Keratinocyte (primary cell): ENCODE data around the gene CD68. TPM values are rescaled to one million over a fixed set of nuclear protein-coding genes. Genes with fewer than 3 reads are reported as not detected.

Experiments
- DNase-seq: peaks from one replicate; pipeline ENCODE4 v3.0.0-alpha.2; 2011; ENCODE audit warnings: low read depth, missing footprints, low spot score
- FAIRE-seq: peaks from 2 replicates; lab custom pipeline; 2011; peaks lifted over from hg19 to GRCh38; lab: Jason Lieb, UNC
- H2AFZ ChIP-seq: 2 replicates; pipeline ENCODE4 v1.6.0; 2012; ENCODE audit warnings: low read length, control low read depth, inconsistent platforms; ENCODE audit not compliant: control insufficient read depth
- H3K27ac ChIP-seq: 2 replicates; pipeline ENCODE4 v1.5.1; 2011; ENCODE audit warnings: low read length; ENCODE audit not compliant: control insufficient read depth, insufficient read depth
- H3K27me3 ChIP-seq: 3 replicates; pipeline ENCODE4 v1.6.0; 2011; ENCODE audit warnings: low read length; ENCODE audit not compliant: control insufficient read depth, insufficient read depth; ENCODE audit errors: extremely low read depth
- H3K36me3 ChIP-seq, 2 experiments: 2 replicates in 1 of 2; 3 replicates in 1 of 2; pipeline ENCODE4 v1.5.1; 2011; ENCODE audit warnings: low read length in 2 of 2, mild to moderate bottlenecking in 1 of 2; ENCODE audit not compliant: control insufficient read depth in 2 of 2, insufficient read depth in 2 of 2; ENCODE audit errors: extremely low read depth in 1 of 2
- H3K4me1 ChIP-seq: 3 replicates; pipeline ENCODE4 v1.5.1; 2011; ENCODE audit warnings: low read length; ENCODE audit not compliant: control insufficient read depth, insufficient read depth; ENCODE audit errors: extremely low read depth
- H3K4me2 ChIP-seq: 3 replicates; pipeline ENCODE4 v1.6.0; 2011; ENCODE audit warnings: low read depth, low read length; ENCODE audit not compliant: control insufficient read depth, insufficient read depth; ENCODE audit errors: extremely low read depth
- H3K4me3 ChIP-seq, 3 experiments: fragments of 200-600 bp in 1 of 3; sonication (generic) in 1 of 3; 2 replicates in 2 of 3; 3 replicates in 1 of 3; pipeline ENCODE4 v1.5.1; 2011 to 2016; ENCODE audit warnings: low read length in 3 of 3, mild to moderate bottlenecking in 3 of 3, control low read depth in 2 of 3, inconsistent platforms in 1 of 3, low read depth in 1 of 3, mixed read lengths in 1 of 3, mixed run types in 1 of 3, moderate library complexity in 1 of 3; ENCODE audit not compliant: control insufficient read depth in 2 of 3, insufficient read depth in 2 of 3; ENCODE audit errors: extremely low read depth in 1 of 3
- H3K79me2 ChIP-seq: 2 replicates; pipeline ENCODE4 v1.6.0; 2012; ENCODE audit warnings: low read length; ENCODE audit not compliant: control insufficient read depth, insufficient read depth
- H3K9ac ChIP-seq: 3 replicates; pipeline ENCODE4 v1.6.0; 2011; ENCODE audit warnings: low read length; ENCODE audit not compliant: control insufficient read depth, insufficient read depth; ENCODE audit errors: extremely low read depth
- H3K9me1 ChIP-seq: 3 replicates; pipeline ENCODE4 v1.6.0; 2011; ENCODE audit warnings: low read length; ENCODE audit not compliant: control insufficient read depth, insufficient read depth; ENCODE audit errors: extremely low read depth
- H3K9me3 ChIP-seq: 2 replicates; pipeline ENCODE4 v1.5.1; 2012; ENCODE audit warnings: low read depth, low read length; ENCODE audit not compliant: control insufficient read depth
- H4K20me1 ChIP-seq: 3 replicates; pipeline ENCODE4 v1.6.0; 2011; ENCODE audit warnings: low read length; ENCODE audit not compliant: control insufficient read depth, insufficient read depth; ENCODE audit errors: extremely low read depth
- EZH2 ChIP-seq: IDR thresholded peaks from one replicate; pipeline ENCODE4 v1.6.1; 2012; ENCODE audit warnings: inconsistent platforms, mild to moderate bottlenecking, low read length, moderate library complexity
- dilution Hi-C: fragments of 300-500 bp; cut with MboI; formaldehyde crosslinking; loops from one replicate; pipeline ENCODE4 v1.7.0; 2020; ENCODE audit warnings: low sequenced_read_pairs; ENCODE audit not compliant: extremely low pct_ligation_motif_present
- polyA plus RNA-seq, 5 experiments: library from polyadenylated mRNA; depleted of rRNA in 3 of 5; stranded (reverse) in 3 of 5; stranded (forward) in 1 of 5; unstranded in 1 of 5; fragments of >200 nt; gene quantifications; 1 replicate in 1 of 5; 2 replicates in 3 of 5; 3 replicates in 1 of 5; pipeline versions ENCODE4 v1.2.1 to v1.2.3, GENCODE V29; 2011 to 2012; ENCODE audit warnings: missing spikeins in 2 of 5, low read depth in 1 of 5, low replicate concordance in 1 of 5
- TF ChIP-seq, protein P1 (sequence below), 3 experiments: IDR thresholded peaks in 1 of 3; conservative IDR thresholded peaks in 1 of 3; optimal IDR thresholded peaks in 1 of 3; 2 replicates in 2 of 3; 3 replicates in 1 of 3; pipeline versions ENCODE3 to v1.5.1; 2011; ENCODE audit warnings: low read length in 3 of 3, mild to moderate bottlenecking in 3 of 3, moderate library complexity in 2 of 3, control low read depth in 1 of 3, inconsistent platforms in 1 of 3; ENCODE audit not compliant: insufficient read depth in 2 of 3; ENCODE audit errors: extremely low read depth in 1 of 3

The CD68 gene
- polyA plus RNA-seq, 1 donor (not counting 4 experiments of a cell fraction or from before 2014, with no cell fraction given) = 14.0 TPM

DNA sequence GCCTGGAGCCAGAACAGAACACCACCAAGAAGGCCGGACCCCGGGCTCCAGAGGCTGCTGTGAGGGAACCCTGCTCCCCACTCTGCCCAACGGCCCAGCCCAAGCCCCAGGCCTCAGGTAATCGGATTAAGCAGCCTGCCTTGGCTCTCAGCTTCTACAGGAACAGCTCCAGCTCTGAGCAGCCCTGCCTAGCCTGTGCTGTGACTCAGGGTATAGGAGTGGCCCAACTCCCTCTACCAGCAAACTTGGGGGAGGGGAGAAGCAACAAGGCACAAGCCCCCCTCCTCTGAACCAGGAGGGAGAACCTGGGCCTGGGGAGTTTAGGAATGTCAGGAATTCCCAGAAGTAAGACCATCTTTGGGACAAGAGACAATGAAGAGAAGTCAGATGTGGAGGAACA, 11.3 kb downstream of the CD68 start:
- Histone ChIP-seq H3K9ac (peak overlapping the region; percentile 91), H3K79me2 (peaks cover 32% of the 10 kb centered on the region), H3K27ac (peak overlapping the region; percentile 99), H3K4me3 (peak overlapping the region; percentile 67 to 92 (median 67)), H3K9me3 (no peaks in the 10 kb centered on the region), H3K4me1 (peaks cover 31% of the 10 kb centered on the region), H3K9me1 (no peaks in the 10 kb centered on the region), H3K36me3 (peaks cover 42 to 54% of the 10 kb centered on the region in 2 experiments), H3K4me2 (peak overlapping the region; percentile 97), H3K27me3 (no peaks in the 10 kb centered on the region), H2AFZ (no peak overlapping the region), H4K20me1 (no peaks in the 10 kb centered on the region)
- DNase-seq = no peak
- TF ChIP-seq EZH2 = no peak
- TF ChIP-seq, protein P1, sequence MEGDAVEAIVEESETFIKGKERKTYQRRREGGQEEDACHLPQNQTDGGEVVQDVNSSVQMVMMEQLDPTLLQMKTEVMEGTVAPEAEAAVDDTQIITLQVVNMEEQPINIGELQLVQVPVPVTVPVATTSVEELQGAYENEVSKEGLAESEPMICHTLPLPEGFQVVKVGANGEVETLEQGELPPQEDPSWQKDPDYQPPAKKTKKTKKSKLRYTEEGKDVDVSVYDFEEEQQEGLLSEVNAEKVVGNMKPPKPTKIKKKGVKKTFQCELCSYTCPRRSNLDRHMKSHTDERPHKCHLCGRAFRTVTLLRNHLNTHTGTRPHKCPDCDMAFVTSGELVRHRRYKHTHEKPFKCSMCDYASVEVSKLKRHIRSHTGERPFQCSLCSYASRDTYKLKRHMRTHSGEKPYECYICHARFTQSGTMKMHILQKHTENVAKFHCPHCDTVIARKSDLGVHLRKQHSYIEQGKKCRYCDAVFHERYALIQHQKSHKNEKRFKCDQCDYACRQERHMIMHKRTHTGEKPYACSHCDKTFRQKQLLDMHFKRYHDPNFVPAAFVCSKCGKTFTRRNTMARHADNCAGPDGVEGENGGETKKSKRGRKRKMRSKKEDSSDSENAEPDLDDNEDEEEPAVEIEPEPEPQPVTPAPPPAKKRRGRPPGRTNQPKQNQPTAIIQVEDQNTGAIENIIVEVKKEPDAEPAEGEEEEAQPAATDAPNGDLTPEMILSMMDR (optimal IDR thresholded peaks at IDR 0.05 in 1 of 3, IDR thresholded peaks at IDR 0.05 in 1 of 3, conservative IDR thresholded peaks at IDR 0.05 in 1 of 3; ENCODE audit: extremely low read depth in 1 of 3, insufficient read depth in 2 of 3, low read length in 3 of 3) = no peak
- FAIRE-seq = peak; percentile 90
- dilution Hi-C loops = no loop called here

DNA sequence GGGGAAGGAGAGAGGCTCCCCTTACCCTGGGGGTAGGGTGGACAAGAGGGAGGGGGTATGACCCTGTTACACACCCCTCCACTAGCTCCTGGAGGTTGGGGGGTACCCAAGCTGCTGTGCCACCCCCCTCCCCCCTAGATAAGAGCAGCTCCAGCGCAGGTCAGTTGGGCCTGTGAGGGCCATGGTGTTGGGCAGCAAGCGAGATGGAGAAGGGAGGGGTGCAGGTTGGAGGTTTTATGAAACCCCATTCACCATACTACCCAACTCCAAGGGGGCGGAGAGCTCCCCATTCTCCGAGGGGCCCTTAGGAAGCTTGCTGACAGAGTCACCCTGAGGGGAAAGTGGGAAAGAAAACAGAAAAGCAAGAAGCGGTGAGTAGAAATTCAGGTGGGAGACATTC, 12.2 kb downstream of the CD68 start:
- Histone ChIP-seq H3K36me3 (peaks cover 41 to 47% of the 10 kb centered on the region in 2 experiments), H3K27ac (peak overlapping the region; percentile 99), H3K9me3 (no peaks in the 10 kb centered on the region), H4K20me1 (no peaks in the 10 kb centered on the region), H2AFZ (no peak overlapping the region), H3K27me3 (no peaks in the 10 kb centered on the region), H3K9ac (peak overlapping the region; percentile 91), H3K4me2 (peak overlapping the region; percentile 97), H3K4me1 (peaks cover 27% of the 10 kb centered on the region), H3K79me2 (peaks cover 25% of the 10 kb centered on the region), H3K4me3 (no peak overlapping the region), H3K9me1 (no peaks in the 10 kb centered on the region)
- TF ChIP-seq, protein P1 (optimal IDR thresholded peaks at IDR 0.05 in 1 of 3, IDR thresholded peaks at IDR 0.05 in 1 of 3, conservative IDR thresholded peaks at IDR 0.05 in 1 of 3; ENCODE audit: extremely low read depth in 1 of 3, insufficient read depth in 2 of 3, low read length in 3 of 3) = no peak
- TF ChIP-seq EZH2 = no peak
- FAIRE-seq (no peak), DNase-seq (no peak)
- dilution Hi-C loops = no loop called here
